Keratinocyte (primary cell): ENCODE measurements around the gene ANGPTL4. TPM values are rescaled to one million over a fixed set of nuclear protein-coding genes. Genes with fewer than 3 reads are reported as not detected.
A peak's percentile ranks its signal among the peaks of the same experiment; 100 is the strongest.

ENCODE experiments used
- DNase-seq: peaks from one replicate; pipeline ENCODE4 v3.0.0-alpha.2; 2011; ENCODE audit warnings: low read depth, missing footprints, low spot score
- FAIRE-seq: peaks from 2 replicates; lab custom pipeline; 2011; peaks lifted over from hg19 to GRCh38; lab: Jason Lieb, UNC
- H2AFZ ChIP-seq: 2 replicates; pipeline ENCODE4 v1.6.0; 2012; ENCODE audit warnings: low read length, control low read depth, inconsistent platforms; ENCODE audit not compliant: control insufficient read depth
- H3K27ac ChIP-seq: 2 replicates; pipeline ENCODE4 v1.5.1; 2011; ENCODE audit warnings: low read length; ENCODE audit not compliant: control insufficient read depth, insufficient read depth
- H3K27me3 ChIP-seq: 3 replicates; pipeline ENCODE4 v1.6.0; 2011; ENCODE audit warnings: low read length; ENCODE audit not compliant: control insufficient read depth, insufficient read depth; ENCODE audit errors: extremely low read depth
- H3K36me3 ChIP-seq, 2 experiments: 2 replicates in 1 of 2; 3 replicates in 1 of 2; pipeline ENCODE4 v1.5.1; 2011; ENCODE audit warnings: low read length in 2 of 2, mild to moderate bottlenecking in 1 of 2; ENCODE audit not compliant: control insufficient read depth in 2 of 2, insufficient read depth in 2 of 2; ENCODE audit errors: extremely low read depth in 1 of 2
- H3K4me1 ChIP-seq: 3 replicates; pipeline ENCODE4 v1.5.1; 2011; ENCODE audit warnings: low read length; ENCODE audit not compliant: control insufficient read depth, insufficient read depth; ENCODE audit errors: extremely low read depth
- H3K4me2 ChIP-seq: 3 replicates; pipeline ENCODE4 v1.6.0; 2011; ENCODE audit warnings: low read depth, low read length; ENCODE audit not compliant: control insufficient read depth, insufficient read depth; ENCODE audit errors: extremely low read depth
- H3K4me3 ChIP-seq, 3 experiments: fragments of 200-600 bp in 1 of 3; sonication (generic) in 1 of 3; 2 replicates in 2 of 3; 3 replicates in 1 of 3; pipeline ENCODE4 v1.5.1; 2011 to 2016; ENCODE audit warnings: low read length in 3 of 3, mild to moderate bottlenecking in 3 of 3, control low read depth in 2 of 3, inconsistent platforms in 1 of 3, low read depth in 1 of 3, mixed read lengths in 1 of 3, mixed run types in 1 of 3, moderate library complexity in 1 of 3; ENCODE audit not compliant: control insufficient read depth in 2 of 3, insufficient read depth in 2 of 3; ENCODE audit errors: extremely low read depth in 1 of 3
- H3K79me2 ChIP-seq: 2 replicates; pipeline ENCODE4 v1.6.0; 2012; ENCODE audit warnings: low read length; ENCODE audit not compliant: control insufficient read depth, insufficient read depth
- H3K9ac ChIP-seq: 3 replicates; pipeline ENCODE4 v1.6.0; 2011; ENCODE audit warnings: low read length; ENCODE audit not compliant: control insufficient read depth, insufficient read depth; ENCODE audit errors: extremely low read depth
- H3K9me1 ChIP-seq: 3 replicates; pipeline ENCODE4 v1.6.0; 2011; ENCODE audit warnings: low read length; ENCODE audit not compliant: control insufficient read depth, insufficient read depth; ENCODE audit errors: extremely low read depth
- H3K9me3 ChIP-seq: 2 replicates; pipeline ENCODE4 v1.5.1; 2012; ENCODE audit warnings: low read depth, low read length; ENCODE audit not compliant: control insufficient read depth
- H4K20me1 ChIP-seq: 3 replicates; pipeline ENCODE4 v1.6.0; 2011; ENCODE audit warnings: low read length; ENCODE audit not compliant: control insufficient read depth, insufficient read depth; ENCODE audit errors: extremely low read depth
- EZH2 ChIP-seq: IDR thresholded peaks from one replicate; pipeline ENCODE4 v1.6.1; 2012; ENCODE audit warnings: inconsistent platforms, mild to moderate bottlenecking, low read length, moderate library complexity
- dilution Hi-C: fragments of 300-500 bp; cut with MboI; formaldehyde crosslinking; loops from one replicate; pipeline ENCODE4 v1.7.0; 2020; ENCODE audit warnings: low sequenced_read_pairs; ENCODE audit not compliant: extremely low pct_ligation_motif_present
- polyA plus RNA-seq, 5 experiments: library from polyadenylated mRNA; depleted of rRNA in 3 of 5; stranded (reverse) in 3 of 5; stranded (forward) in 1 of 5; unstranded in 1 of 5; fragments of >200 nt; gene quantifications; 1 replicate in 1 of 5; 2 replicates in 3 of 5; 3 replicates in 1 of 5; pipeline versions ENCODE4 v1.2.1 to v1.2.3, GENCODE V29; 2011 to 2012; ENCODE audit warnings: missing spikeins in 2 of 5, low read depth in 1 of 5, low replicate concordance in 1 of 5
- TF ChIP-seq, protein P1 (sequence below), 3 experiments: IDR thresholded peaks in 1 of 3; conservative IDR thresholded peaks in 1 of 3; optimal IDR thresholded peaks in 1 of 3; 2 replicates in 2 of 3; 3 replicates in 1 of 3; pipeline versions ENCODE3 to v1.5.1; 2011; ENCODE audit warnings: low read length in 3 of 3, mild to moderate bottlenecking in 3 of 3, moderate library complexity in 2 of 3, control low read depth in 1 of 3, inconsistent platforms in 1 of 3; ENCODE audit not compliant: insufficient read depth in 2 of 3; ENCODE audit errors: extremely low read depth in 1 of 3

The ANGPTL4 gene
- polyA plus RNA-seq, 1 donor (not counting 4 experiments of a cell fraction or from before 2014, with no cell fraction given) = 102 TPM

DNA sequence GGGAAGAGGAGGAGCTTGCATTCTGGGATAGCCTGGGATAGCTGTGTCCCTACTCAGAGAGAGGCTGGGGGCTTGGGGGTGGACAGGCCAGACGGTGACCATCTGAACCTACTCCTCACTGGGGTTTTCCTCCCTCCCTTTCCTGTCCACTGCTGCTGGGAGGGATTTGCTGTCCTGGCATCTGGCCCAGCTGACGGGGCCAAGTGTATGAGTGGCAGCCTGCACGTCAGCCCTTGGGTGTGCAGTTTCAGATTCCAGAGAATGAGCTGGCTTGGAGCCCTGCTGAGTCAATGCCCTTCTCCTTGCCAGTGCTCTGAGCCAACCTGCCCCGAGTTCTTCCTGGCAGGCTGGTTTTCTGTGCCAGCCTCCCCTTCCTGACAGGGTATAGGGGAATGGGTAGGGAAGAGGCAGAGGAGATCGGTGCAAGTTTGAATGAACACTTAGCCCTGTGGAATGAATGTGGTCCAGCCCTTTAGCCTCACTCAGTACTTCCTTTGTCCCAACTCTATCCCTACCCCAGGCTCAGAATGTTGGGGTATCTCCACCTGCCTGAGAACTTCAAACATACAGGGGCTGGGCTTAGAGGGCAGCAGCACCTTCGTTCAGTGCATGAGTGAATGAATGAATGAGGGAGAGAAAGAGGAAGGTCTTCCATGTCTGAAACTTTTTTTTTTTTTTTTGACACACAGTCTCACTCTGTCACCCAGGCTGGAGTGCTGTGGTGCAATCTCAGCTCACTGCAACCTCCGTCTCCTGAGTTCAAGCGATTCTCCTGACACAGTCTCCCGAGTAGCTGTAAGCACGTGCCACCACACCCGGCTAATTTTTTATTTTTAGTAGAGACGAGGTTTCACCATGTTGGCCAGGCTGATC lies 1.8 kb upstream of the ANGPTL4 start:
- peak; percentile 99 for FAIRE-seq
- peak overlapping the region; percentile 59 for H3K9ac ChIP-seq
- TF ChIP-seq, protein P1, sequence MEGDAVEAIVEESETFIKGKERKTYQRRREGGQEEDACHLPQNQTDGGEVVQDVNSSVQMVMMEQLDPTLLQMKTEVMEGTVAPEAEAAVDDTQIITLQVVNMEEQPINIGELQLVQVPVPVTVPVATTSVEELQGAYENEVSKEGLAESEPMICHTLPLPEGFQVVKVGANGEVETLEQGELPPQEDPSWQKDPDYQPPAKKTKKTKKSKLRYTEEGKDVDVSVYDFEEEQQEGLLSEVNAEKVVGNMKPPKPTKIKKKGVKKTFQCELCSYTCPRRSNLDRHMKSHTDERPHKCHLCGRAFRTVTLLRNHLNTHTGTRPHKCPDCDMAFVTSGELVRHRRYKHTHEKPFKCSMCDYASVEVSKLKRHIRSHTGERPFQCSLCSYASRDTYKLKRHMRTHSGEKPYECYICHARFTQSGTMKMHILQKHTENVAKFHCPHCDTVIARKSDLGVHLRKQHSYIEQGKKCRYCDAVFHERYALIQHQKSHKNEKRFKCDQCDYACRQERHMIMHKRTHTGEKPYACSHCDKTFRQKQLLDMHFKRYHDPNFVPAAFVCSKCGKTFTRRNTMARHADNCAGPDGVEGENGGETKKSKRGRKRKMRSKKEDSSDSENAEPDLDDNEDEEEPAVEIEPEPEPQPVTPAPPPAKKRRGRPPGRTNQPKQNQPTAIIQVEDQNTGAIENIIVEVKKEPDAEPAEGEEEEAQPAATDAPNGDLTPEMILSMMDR (optimal IDR thresholded peaks at IDR 0.05 in 1 of 3, IDR thresholded peaks at IDR 0.05 in 1 of 3, conservative IDR thresholded peaks at IDR 0.05 in 1 of 3; ENCODE audit: extremely low read depth in 1 of 3, insufficient read depth in 2 of 3, low read length in 3 of 3) = no peak
- TF ChIP-seq EZH2 = no peak

DNA sequence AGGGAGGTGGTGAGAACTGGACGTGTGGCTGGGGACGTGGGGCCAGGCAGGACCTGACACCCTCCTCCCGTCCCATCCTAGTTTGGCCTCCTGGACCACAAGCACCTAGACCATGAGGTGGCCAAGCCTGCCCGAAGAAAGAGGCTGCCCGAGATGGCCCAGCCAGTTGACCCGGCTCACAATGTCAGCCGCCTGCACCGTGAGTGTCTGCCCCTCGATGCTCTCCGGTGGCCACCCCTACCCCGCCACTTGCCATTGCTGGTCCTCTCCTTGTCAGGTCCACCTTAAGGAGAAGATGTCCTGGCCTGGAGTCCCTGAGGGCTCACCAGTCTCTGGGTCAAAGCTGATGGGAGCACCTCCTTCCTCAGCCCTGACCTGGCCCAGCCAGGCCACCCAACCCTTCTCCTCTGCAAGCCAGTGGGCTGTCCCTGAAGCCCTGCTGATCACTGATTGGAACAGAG lies 2.2 kb downstream of the ANGPTL4 start:
- peaks cover 9 to 17% of the 10 kb centered on the region in 2 experiments for H3K36me3 ChIP-seq
- H3K9me3 ChIP-seq = no peaks in the 10 kb centered on the region
- no peak overlapping the region for H3K27ac ChIP-seq
- no peak for TF ChIP-seq EZH2
- TF ChIP-seq, protein P1 (optimal IDR thresholded peaks at IDR 0.05 in 1 of 3, IDR thresholded peaks at IDR 0.05 in 1 of 3, conservative IDR thresholded peaks at IDR 0.05 in 1 of 3; ENCODE audit: extremely low read depth in 1 of 3, insufficient read depth in 2 of 3, low read length in 3 of 3) = no peak
- no peak overlapping the region for H3K9ac ChIP-seq
- no peaks in the 10 kb centered on the region for H3K79me2 ChIP-seq
- DNase-seq = no peak
- no peak overlapping the region for H2AFZ ChIP-seq
- no peaks in the 10 kb centered on the region for H3K9me1 ChIP-seq
- peaks cover 5% of the 10 kb centered on the region for H4K20me1 ChIP-seq
- FAIRE-seq = no peak
- peak overlapping the region in 1 of 3 experiments; percentile 70 for H3K4me3 ChIP-seq
- H3K4me2 ChIP-seq = no peak overlapping the region
- H3K4me1 ChIP-seq = peaks cover 41% of the 10 kb centered on the region
- dilution Hi-C loops = no loop called here
- no peaks in the 10 kb centered on the region for H3K27me3 ChIP-seq

More for the DNA sequence above, 1.8 kb upstream of the ANGPTL4 start:
- Histone ChIP-seq H3K27me3 (no peaks in the 10 kb centered on the region), H3K9me3 (no peaks in the 10 kb centered on the region), H3K79me2 (no peaks in the 10 kb centered on the region), H2AFZ (peak overlapping the region; percentile 24), H3K36me3 (peaks cover 0 to 5% of the 10 kb centered on the region in 2 experiments), H3K4me1 (peaks cover 34% of the 10 kb centered on the region), H3K4me2 (peak overlapping the region; percentile 70), H3K4me3 (peak overlapping the region in 1 of 3 experiments; percentile 41), H4K20me1 (peaks cover 3% of the 10 kb centered on the region), H3K27ac (peak overlapping the region; percentile 83), H3K9me1 (no peaks in the 10 kb centered on the region)
- DNase-seq = peak; percentile 92
- dilution Hi-C loops = no loop called here
